NCI-H146 (cell line): ENCODE data around the gene OLIG3.

ENCODE experiments used
- DNase-seq: peaks from one replicate; lab custom pipeline; 2025; lab: John Stamatoyannopoulos, UW

The OLIG3 gene

DNA sequence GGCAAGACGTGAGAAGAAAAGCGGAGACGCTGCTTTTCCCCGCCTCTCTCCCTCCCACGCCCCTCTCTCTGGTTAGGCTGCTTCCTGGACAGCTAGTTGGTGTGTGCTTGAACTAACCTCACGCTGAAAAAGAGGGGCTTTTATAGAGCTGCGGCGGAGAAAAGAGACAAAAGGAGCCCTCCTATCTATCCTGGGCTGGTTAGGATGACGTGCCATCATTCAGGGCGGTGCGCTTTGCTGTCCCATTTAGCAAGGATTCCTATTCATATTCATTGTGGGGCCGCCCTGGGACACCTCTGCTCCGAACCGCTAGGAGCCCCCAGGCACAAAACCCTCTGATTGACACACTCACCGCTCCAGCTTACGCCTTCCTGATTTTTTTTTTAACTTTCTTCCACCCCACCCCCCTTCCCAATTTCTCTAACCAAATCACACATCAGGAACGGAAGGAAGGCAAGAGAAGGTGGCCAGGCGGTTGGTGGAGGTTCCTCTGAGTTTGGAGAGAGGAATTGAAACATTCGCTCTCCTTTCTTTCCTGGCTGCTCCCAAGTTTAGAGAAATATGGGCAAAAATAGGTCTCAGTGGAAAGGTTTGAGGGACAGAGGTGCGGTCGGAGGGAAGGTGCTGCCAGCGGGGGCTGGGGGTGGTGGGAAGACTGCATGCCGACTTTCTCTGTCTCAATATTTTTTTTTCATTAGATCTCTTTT is at the start of gene OLIG3:
Gene OLIG3 (minus strand): TSS at position 114 of the 707 bp plus-strand sequence. CDS start 224 bp downstream, outside the sequence.
- DNase-seq = no peak

DNA sequence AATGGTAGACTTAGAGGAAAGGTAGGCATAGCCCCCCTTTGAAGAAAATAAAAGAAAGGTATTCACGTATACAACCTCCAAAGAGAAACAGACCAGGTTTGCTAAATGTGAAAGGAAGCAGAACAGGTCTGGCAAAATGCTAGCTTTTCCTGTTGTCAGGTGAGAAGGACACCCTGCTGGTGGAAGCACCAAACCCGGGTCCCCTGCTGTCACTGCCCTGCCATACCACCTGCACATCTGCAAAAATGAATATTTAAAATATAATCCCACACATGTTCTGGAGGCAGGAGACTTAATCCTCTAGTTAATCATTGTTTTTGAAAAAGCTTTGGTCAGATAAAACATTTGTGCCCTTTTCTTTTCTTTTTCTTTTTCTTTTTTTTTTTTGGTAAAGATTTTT is 48.9 kb upstream of the OLIG3 start:
- DNase-seq = no peak

DNA sequence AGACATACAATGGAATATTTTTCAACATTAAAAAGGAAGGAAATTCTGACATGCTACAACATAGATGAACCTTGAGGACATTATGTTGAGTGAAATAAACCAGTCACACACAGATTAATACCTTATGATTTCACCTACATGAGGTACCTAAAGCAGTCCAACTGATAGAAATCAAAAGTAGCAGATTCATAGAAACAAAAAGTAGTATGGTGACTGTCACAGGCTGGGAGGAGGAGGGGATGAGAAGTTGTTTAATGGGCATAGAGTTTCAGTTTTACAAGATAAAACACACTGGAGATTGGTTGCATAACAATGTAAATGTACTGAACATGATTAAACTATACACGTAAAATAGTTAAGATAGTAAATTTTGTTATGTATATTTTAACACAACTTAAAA is 48.5 kb upstream of the OLIG3 start:
- DNase-seq = no peak

DNA sequence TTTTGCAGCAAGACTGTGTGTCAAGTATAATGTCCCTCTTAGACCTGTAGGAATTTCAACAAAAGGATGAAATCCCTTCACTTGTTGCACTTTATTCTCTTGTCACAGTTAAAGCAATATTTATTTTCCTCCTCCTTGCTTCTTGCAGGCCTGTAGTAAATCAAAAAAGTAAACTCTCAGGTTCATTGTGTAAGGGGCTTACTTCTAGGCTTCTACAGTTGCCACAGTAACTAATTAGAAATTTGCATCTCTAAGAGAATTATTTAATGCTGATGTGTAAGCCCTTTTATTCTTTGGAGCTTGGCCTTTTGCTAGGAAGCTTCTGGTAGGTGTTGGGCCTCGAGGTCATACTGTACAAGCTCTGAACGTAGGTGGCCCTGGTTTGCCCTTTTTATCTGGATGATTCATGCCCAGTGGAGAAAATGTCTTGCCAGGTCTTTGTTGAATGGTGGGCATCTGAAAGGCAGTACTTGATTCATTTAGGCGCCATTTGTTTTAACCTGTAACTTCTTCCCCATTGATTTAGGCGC is 47.4 kb upstream of the OLIG3 start:
- DNase-seq = no peak

DNA sequence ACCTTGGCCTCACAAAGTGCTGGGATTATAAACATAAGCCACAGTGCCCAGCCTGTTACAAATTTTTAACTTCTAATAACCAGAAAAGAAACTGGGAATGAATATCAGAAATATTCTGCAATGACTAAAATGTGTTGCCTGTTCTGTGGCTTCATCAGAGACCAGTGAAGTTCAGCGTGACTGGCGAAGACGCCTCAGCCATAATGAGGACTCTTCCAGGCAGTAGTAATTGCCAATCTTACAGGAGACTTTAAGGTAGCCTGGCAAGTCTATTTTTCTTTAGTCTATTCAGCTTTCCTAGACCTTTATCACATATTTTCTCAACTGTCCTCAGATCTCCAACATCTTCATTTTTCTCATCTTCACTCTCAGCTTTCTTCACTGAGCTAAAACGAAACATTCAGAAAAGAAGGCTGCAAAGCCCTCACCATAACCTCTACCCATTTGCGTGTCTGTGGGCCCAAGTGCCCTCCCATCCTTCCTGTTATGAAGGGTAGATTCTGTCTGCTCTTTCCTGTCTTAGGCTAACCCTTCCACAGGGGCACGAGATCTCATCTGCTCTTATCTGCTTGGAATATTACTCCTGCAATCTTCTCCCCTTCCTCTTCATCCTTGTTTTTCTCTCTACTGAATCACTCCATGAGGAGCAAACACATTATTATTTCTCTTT is 42.0 kb upstream of the OLIG3 start:
- DNase-seq = no peak

DNA sequence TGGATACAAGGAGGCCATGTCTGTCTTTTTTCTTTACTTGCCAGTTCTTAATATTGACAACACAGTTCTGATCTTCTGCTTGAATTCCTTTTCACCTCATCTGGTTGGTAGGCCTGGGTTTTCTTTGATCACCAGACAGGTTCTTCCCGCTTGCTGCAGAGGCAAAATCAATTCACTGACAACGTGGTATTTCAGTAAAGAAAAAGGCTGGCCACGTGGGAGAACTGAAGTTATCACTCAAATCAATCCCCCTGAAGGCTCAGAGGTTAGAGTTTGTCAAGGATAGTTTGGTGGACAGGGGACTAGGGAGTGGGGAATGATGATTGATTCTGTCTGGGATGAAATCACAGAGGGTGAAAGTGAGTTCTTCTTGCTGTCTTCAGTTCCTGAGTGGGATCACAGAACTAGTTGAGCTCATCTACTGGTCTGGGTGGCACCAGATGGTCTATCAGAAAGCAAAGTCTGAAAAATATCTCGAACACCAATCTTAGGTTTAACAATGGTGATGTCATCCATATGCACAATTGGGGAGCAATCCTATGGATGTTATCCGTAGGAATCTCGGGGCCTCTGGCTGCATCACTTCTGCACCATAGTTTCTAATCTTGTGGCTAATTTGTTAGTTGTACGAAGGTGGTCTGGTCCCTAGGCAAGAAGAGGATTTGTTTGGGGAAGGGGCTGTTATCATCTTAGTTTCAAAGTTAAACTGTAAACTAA is 37.3 kb upstream of the OLIG3 start:
- no peak for DNase-seq

DNA sequence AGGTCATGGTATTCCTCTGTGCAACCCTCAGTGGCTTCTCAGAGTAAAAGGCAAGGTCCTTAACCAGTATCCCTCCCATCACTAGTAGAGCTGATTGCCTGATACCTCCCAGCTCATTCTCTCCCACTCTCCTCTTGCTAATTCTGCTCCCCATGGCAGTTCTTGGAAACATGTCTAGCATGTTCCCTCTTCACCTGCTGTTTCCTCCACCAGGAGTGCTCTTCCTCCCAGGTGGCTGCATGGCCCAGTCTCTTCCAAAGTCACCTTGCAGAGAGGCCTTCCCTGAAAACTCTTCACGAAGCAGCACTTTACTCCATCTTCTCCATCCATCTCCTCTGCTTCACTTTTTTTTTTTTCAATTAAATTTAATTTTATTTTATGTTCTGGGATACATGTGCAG is 36.2 kb upstream of the OLIG3 start:
- no peak for DNase-seq

DNA sequence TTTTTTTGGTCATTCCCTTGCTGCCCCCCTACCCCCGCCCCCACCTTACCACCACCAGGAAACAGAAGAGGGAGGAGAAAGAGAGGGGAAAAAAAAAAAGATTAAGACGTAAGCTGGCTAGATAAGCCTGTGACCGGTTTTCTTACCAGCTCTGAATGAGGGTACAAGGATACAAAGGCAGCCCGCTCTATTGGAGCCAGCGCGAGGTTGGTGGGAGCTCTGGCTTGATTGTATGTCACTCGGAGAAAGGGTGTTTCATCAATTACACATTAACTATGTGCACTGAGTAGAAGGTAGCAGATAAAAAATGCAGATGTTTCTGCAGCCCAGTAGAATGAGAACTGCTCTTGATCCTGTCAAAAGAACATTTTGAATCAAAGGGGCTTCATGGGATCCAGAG is 28.6 kb upstream of the OLIG3 start:
- DNase-seq = no peak

DNA sequence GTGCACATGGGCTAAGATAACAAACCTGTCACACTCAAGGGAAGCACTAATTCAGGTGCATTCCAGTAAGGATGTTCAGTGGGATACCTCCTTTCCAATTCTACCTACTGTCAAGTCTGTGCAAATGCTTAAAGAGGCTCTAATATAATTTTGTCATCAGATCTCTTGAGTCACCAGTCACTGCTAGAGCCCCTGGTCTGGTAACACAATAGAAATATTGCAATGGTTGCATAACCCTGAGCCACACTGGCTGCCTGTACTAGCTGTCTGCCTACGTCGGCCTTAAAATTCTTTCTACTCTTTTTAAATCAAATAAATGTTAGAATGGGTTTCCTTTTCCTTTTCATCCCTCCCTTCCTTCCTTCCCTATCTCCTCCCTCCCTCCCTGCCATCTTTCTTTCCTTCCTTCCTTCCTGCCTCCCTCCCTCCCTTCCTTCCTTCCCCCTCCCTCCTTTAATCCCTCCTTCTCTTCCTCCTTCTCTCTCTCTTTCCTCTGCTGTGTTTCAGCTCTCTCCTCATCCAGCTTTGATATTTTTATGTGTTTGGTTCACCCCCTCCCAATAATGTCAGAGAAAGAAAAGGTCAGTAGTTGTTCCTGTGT is 28.1 kb upstream of the OLIG3 start:
- no peak for DNase-seq

DNA sequence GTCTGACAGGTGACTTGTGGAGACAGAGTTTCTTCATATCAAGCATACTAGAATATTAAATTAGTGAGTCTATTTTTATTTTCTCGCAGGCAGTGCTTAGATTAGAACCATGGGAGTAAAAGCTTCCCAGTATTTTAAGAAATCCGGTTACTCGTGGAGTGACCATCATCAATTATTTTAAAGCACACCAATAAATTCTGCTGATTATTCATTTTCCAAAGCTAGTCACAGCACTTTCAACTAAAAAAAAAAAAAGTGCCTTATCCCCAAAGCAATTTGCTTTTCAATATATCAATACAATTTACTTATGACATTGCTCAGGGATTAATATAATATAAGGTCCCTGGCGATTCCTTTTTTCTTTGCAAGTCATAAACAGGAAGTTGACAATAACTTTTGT is 26.3 kb upstream of the OLIG3 start:
- DNase-seq = no peak

DNA sequence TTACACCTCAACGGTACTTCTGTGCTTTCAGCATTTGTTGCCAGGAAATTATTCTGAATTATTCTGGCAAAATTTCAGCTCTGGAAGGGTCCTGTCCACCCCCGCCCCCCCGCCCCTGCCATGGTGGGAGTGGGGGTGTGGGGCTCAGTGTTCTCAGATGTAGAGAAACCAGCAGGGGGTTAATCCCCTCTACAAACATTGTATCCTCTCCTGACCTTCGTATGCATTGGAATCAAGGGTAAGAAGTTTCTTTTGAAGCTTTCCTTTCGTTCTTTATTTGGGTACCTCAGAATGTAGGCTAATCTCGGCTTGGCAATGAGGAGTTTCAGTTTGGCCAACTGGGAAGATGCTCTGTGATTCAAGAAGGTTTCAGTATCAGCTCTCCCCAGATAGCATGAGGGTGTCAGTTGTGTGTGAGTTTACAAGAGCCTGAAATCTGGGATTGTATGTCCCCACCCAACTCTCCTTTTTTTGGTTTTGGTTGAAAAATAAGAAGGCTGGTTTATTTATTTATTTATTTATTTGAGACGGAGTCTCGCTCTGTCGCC is 25.5 kb upstream of the OLIG3 start:
- no peak for DNase-seq

DNA sequence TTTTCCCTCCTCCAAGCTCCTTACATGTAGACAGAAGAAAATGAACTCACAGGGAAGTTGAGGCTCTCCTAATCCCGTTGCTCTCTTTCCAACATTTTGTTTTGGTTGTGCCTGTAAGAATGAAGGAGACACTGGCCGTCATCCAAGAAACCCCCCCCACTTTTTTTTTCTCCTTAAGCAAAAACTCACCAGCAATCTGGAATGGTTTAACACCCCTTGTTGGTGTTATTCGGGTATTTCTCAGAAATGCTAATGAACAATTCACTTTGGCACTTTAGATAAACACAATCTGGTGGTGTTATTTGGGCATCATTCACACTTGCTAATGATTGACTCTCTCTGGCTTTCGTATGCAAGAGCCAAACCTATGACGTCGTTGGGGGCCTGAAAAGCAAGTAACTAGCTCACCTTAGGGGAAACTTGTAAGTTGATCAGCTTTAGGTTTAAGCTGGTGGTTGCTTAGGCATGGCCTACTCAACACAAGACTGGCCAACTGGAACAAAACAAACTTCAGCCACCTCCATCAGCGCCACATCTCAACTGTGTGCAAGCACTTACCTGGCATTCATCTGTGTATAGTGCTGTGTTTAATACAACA is 24.3 kb upstream of the OLIG3 start:
- DNase-seq = no peak

DNA sequence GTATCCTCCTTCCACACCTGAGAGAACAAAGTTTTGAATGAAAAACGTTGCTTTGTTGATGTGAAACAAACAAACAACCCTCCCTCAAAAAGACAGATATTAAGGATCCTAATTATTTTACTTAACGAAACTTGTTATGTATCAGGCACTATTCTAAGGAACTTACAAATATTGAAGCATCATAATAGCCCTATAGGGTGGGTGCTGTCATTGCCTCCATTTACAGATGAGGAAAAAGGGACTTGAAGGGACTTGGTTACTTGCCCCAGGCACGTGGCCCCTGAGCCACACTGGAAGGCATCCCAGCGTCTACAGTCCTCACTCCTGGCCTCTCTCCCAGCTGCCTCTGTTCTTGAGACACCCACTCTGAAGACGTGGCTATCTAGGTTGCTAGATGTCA is 20.2 kb upstream of the OLIG3 start:
- DNase-seq = no peak

DNA sequence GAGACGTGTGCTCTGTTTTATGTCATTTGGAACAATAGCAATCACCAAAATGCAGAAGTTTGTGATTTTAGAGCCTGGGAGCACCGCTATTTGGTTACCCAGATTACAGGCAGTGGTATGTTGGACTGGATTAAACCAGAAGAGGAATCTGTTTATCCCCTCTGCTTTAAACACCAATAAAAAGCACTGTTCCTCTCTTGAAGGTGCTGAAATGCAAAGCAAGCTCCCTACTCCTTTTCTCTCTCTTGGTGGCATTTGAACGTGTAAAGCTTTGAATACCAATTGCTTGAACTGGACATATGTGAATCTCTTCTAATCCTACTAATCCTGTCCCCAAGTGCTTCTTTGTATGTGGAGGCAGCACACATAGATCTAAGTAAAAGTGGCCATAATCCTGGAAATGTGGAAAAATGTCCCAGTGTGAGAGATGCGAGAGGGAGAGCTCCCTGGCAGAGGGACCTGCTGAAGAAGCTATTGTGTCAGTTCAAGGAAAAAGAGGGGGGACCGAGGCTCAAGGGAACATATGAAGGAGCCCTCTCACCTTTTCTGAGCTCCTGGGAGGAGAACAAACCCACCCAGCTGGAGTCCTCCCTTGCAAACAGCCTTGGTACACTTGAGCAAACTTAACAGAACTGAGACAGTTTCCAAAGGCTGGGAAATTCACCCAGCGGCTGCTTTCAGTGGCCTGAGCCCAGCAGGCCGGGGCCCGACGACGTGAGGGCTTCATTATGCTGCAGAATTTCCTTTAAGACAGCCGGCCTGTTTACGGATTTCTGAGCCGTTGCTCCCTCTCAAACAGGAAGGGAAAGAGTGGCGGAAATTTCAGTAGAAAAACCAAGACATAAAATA is 18.8 kb upstream of the OLIG3 start:
- no peak for DNase-seq

DNA sequence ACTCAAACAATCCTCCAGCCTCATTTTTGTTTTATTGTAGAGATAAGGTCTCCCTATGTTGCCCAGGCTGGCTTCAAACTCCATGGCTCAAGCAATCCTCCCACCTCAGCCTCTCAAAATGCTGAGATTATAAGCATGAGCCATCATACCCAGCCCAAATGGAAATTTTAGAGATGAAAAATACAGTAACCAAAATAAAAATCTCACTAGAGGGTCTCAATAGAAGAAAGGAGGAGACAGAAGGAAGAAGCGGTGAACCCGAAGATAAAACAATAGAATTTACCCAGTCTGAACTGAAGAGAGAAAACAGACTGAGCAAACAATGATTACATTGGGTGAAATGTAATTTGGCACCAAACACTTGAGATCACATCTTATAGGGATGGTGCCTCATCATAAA is 16.7 kb upstream of the OLIG3 start:
- DNase-seq = no peak

DNA sequence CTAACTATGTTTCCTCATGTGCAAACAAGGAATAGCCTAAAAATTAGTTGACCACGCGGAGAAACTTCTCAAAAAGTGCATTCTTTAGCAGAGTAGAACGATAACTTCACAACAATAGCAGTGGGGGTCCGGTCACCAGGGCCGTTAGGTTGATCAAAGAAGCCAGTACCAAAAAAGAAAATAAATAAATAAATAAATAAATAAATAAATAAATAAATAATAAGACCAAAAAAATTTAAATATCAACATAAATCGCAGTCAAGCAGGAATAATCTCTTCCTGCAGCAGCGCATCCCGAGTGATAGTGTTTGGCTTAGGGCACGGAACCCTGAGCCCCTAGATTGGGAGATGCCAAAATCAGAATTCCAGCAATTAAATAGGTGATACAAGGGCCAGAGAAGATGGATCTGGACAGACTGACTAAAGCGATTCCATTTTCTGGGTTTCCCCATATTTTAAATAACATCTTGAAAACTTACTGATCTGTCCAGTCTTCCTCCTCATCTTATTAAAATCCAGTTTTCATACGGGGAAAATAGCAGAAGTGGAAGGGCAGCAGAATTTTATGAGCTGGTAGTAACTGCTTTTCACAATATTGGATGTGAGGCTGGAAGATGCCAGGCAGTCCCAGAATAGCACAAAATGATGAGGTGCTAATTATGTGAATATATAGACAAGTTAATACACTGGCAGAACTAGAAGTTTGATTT is 4.4 kb upstream of the OLIG3 start:
- no peak for DNase-seq

DNA sequence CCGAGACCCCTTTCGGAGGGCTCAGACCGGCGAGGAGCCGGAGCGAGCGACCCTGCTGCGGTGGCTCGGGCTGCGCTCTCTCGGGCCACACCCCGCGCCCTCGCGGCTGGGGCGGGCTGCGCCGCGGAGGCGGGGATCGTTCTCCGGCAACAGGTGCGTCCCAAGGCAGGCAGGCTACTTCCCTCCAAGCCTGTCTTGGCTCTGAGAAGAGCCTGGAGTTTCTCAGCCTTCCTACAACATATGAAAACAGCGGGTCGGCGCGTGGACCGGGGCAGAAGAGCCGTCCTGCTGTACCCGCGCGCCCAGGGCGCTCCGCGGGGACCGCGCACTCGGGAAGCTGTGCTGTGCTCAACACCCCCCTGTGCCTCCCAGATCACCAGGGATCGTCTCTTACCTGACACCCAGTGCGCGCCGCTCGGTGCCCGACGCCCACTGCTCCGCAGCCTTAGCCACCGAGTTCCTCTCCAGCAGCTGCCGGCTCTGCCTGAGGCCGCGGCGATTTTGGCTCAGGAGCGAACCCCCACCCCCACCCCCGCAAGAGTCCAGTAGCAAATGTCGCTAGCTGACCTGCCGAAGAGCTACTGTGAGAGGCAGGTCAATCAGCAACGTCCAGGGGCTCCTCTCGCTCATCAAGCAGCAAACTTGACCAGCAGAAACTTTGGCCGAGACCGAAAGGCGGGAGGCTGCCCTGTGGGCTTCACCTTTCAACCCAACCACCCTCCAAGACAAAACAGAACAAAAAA is 3.7 kb upstream of the OLIG3 start:
- no peak for DNase-seq

DNA sequence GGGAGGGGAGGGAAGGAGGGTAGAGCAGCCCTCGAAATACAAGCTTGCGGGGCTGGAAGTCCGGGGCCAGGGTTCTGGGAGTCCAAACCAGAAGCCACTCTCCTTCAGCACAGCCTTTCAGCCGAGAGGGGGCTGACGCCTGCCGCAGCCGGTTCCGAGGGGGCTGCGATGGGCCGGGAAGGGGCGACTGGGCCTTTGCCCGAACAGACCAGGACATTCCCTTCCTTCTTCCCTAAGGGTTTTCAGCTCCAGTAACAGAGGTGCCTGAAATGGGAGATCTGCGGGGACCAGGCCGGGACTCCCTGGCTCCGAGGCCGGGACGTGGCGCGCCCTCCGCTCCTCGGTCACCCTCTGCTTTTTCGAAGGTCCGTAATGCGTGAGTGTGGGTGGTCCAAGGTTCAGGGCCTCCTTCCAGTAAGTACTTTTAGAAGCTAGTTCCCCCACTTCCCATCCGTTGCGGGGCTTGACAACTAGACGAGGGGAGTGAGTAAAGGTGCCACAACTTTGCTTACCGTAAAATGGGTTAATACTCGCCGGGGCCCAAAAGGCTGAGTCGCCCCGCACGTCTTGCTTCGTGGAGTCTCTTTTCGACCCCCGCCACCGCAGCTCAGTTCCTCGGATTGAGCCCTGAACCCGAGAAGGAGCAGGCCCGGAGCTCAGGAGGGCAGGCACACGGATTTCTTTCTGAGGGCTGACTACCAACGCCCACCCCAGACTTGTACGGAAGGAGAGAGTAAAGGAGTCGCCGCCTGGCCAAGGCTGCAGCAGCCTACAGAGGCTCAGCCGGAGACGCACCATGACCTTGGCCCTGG is 2.9 kb upstream of the OLIG3 start:
- no peak for DNase-seq

DNA sequence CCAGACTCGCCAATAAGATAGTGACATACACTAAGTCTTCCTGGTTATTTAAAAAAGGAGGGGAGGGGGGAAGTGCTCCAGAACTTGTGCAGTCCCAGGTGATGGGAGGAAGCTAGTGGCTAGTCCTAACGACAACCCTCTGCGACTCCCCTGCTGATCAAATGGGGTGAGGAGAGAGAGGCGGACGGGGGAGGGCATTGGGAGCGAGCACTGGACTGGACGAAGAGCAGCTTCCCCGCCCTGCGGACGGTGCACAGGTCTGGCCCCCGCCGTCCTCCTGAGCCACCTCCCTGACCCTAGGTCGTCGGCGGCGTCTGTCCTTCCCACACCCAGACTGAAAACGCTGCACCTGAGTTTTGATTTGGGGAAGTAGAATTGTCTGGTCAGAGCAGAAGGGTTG is 2.2 kb upstream of the OLIG3 start:
- DNase-seq = no peak
